HFF-Myc (cell line): ENCODE data around the gene CAPN5.

Experiments used
- DNase-seq: peaks from one replicate; pipeline ENCODE4 v3.0.0-alpha.2; 2011; ENCODE audit warnings: low read depth; ENCODE audit errors: extremely low read depth
- H3K4me3 ChIP-seq: replicated peaks from 2 replicates; pipeline ENCODE4 v1.5.1; 2011; ENCODE audit warnings: low read depth, mild to moderate bottlenecking, control low read depth, low read length
- CTCF ChIP-seq: IDR thresholded peaks from 2 replicates; pipeline ENCODE4 v1.5.1; 2012; ENCODE audit warnings: mild to moderate bottlenecking, low read depth, low read length, control low read depth; ENCODE audit errors: missing control alignments

Gene CAPN5

DNA sequence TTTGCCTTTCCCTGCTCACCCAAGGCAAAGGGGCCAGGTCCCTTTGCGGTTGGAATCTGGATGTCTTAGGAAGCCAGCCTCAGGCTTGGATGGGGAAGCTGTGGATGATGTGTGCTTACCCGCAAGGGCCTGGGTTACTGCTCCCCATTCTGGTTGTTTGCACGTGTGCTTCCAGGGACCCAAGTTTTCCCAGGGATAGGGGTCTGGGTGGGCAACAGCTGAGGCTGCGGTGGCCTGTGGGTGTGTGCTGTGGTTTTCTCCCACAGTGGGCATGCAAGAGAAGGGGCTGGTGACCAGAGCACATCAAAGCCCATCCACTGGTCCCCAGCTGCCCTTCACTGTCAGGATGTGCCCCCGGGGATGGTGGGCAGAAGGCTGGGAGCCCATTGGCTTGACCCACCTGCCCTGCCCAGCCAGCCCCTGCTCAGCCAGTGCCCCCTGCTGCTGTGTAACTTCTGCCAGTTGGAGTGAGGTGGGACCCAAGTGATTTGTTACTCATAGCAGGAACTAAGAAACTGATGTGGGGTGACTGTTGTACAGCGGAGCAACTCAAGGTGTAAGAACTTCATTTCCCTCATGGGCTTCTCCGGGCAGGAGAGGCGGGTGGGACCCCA, 3.3 kb downstream of the CAPN5 start:
- H3K4me3 ChIP-seq = no peak overlapping the region
- no peak for DNase-seq
- no peak for TF ChIP-seq CTCF

GRCh38 chr11:77071077-77071476, 4.3 kb downstream of the CAPN5 start:
- no peak for DNase-seq
- no peak overlapping the region for H3K4me3 ChIP-seq
- TF ChIP-seq CTCF = no peak

- no peak for DNase-seq
- no peak overlapping the region for H3K4me3 ChIP-seq
- TF ChIP-seq CTCF = no peak
Measured at GRCh38 chr11:77071671-77072605, 5.2 kb downstream of the CAPN5 start.

- TF ChIP-seq CTCF = no peak
- no peak overlapping the region for H3K4me3 ChIP-seq
- DNase-seq = no peak
Measured at GRCh38 chr11:77072851-77073327, 6.1 kb downstream of the CAPN5 start.

GRCh38 chr11:77073328-77074001, 6.7 kb downstream of the CAPN5 start:
- peak; percentile 76 for DNase-seq
- TF ChIP-seq CTCF = peak; percentile 63
- no peak overlapping the region for H3K4me3 ChIP-seq

GRCh38 chr11:77074205-77074604, 7.4 kb downstream of the CAPN5 start:
- DNase-seq = no peak
- no peak for TF ChIP-seq CTCF
- H3K4me3 ChIP-seq = no peak overlapping the region
